ENCODE measurements around the gene ASIC4. TPM values are rescaled to one million over a fixed set of nuclear protein-coding genes. Genes with fewer than 3 reads are reported as not detected.

ASIC4 gene
- total and polyA plus RNA-seq, 2 of the 8 experiments (the other 6 are each of a cell fraction or from before 2014, with no cell fraction given) = 0.12 to 0.22 TPM

GRCh38 chr2:219551441-219552381, 37.4 kb downstream of the ASIC4 start:
- Histone ChIP-seq H3K79me2 (ENCODE audit: control insufficient read depth in 1 of 2, insufficient read depth in 2 of 2, low read length in 2 of 2) (no peaks in the 10 kb centered on the region), H3K23me2 (ENCODE audit: low read depth, low read length) (peaks cover 17% of the 10 kb centered on the region; the same call in 1 of the 2 replicates), H3K9me3 (ENCODE audit: insufficient read depth in 2 of 2, low read depth in 1 of 2, low read length in 1 of 2) (no peaks in the 10 kb centered on the region), H4K91ac (replicated peaks; ENCODE audit: insufficient read length, low read length) (peak overlapping the region; percentile 76), H3K79me1 (ENCODE audit: low read depth, low read length) (peaks cover 2% of the 10 kb centered on the region; the same call in 1 of the 2 replicates), H3K4me3 (ENCODE audit: extremely low read depth in 1 of 4, insufficient read depth in 2 of 4, low read depth in 3 of 4, low read length in 4 of 4) (peak overlapping the region; percentile 58 to 77 (median 68)), H4K8ac (ENCODE audit: extremely low read depth, insufficient read depth, low read length) (peak overlapping the region; percentile 65), H2BK20ac (ENCODE audit: low read length) (no peak overlapping the region), H3K4me1 (replicated peaks in 1 of 4; ENCODE audit: control insufficient read depth in 3 of 4, insufficient read depth in 4 of 4, low read length in 3 of 4) (peaks cover 0 to 15% (median 8%) of the 10 kb centered on the region in 4 experiments; a peak in 6 of 7 replicates), H2BK120ac (replicated peaks; ENCODE audit: low read depth, low read length) (no peak overlapping the region), H2AFZ (ENCODE audit: low read length) (no peak overlapping the region; the same call in 1 of the 2 replicates), H2BK15ac (ENCODE audit: low read length) (peak overlapping the region; percentile 16; the same call in 1 of the 2 replicates), H3K27me3 (replicated peaks in 1 of 4; ENCODE audit: control insufficient read depth in 3 of 4, extremely low read depth in 1 of 4, insufficient read depth in 3 of 4, low read length in 3 of 4) (peaks cover 0 to 15% (median 13%) of the 10 kb centered on the region in 4 experiments; a peak in 6 of 7 replicates), H3K4me2 (ENCODE audit: insufficient read depth in 1 of 2, low read depth in 2 of 2, low read length in 2 of 2) (peak overlapping the region; percentile 90 to 95), H3K56ac (replicated peaks; ENCODE audit: insufficient read length, low read depth, low read length) (peak overlapping the region; percentile 66), H2BK5ac (ENCODE audit: low read depth, low read length) (peak overlapping the region; percentile 77; the same call in 1 of the 2 replicates), H3K36me3 (ENCODE audit: control insufficient read depth in 2 of 4, insufficient read depth in 4 of 4, low read length in 3 of 4) (peaks cover 0 to 3% (median 0%) of the 10 kb centered on the region in 4 experiments; a peak in 3 of 8 replicates), H3K23ac (ENCODE audit: insufficient read length) (no peak overlapping the region), H4K5ac (ENCODE audit: insufficient read length, low read depth, low read length) (peak overlapping the region; percentile 60), H3K14ac (ENCODE audit: insufficient read length) (no peak overlapping the region), H3K18ac (ENCODE audit: extremely low read depth, low read length) (peak overlapping the region; percentile 78), H4K20me1 (replicated peaks in 1 of 2; ENCODE audit: control insufficient read depth in 1 of 2, insufficient read depth in 2 of 2, low read length in 2 of 2) (peaks cover 3 to 13% of the 10 kb centered on the region in 2 experiments), H3K27ac (ENCODE audit: low read depth, low read length) (no peak overlapping the region; the same call in 1 of the 2 replicates), H2AK5ac (ENCODE audit: low read depth, low read length) (no peak overlapping the region), H3K9ac (replicated peaks in 1 of 4; ENCODE audit: extremely low read depth in 1 of 4, low read depth in 3 of 4, low read length in 3 of 4) (peak overlapping the region in 3 of 4 experiments; percentile 57 to 69 (median 60); a peak in 5 of 7 replicates), H3K4ac (replicated peaks; ENCODE audit: insufficient read length, low read depth, low read length) (no peak overlapping the region), H2BK12ac (ENCODE audit: low read depth, low read length) (no peak overlapping the region)
- DNase-seq (ENCODE audit: low read depth in 1 of 2, low spot score in 2 of 2) (no peak), FAIRE-seq (no peak)
- CTCF ChIA-PET (ENCODE audit: partially characterized antibody) = interaction anchor here (0.8 to 19.7 kb wide), 10 partner anchors 8 to 176 kb away, joined by 3 to 293 read pairs (median 4); partner anchors contain the start of genes CHPF, OBSL1 and TMEM198
- POLR2A ChIA-PET (ENCODE audit: partially characterized antibody) = interaction anchor here (0.8 to 17.5 kb wide), 12 partner anchors 7 to 66 kb away, joined by 3 to 293 read pairs (median 4); partner anchors contain the start of genes CHPF, INHA, OBSL1 and STK11IP
- WGBS, 2 experiments (ENCODE audit: extremely low coverage in 1 of 2, insufficient coverage in 1 of 2, insufficient read length in 1 of 2, insufficient replicate concordance in 2 of 2, low coverage in 1 of 2, low lambda C conversion rate in 2 of 2, missing lambda C conversion rate in 1 of 2) = 3% methylated on average over 40 of the region's 54 CpGs; no CpG with 5 or more reads in 1 of the 2 experiments
- TF ChIP-seq CTCF (IDR thresholded peaks at IDR 0.05; ENCODE audit: control extremely low read depth in 1 of 3, insufficient read depth in 1 of 3, low read depth in 1 of 3, low read length in 3 of 3) (peak in 1 of 3 experiments; percentile 18; a peak in 1 of 4 replicates), KDM4A (IDR thresholded peaks at IDR 0.05; ENCODE audit: low read depth, low read length, severe bottlenecking) (peak; percentile 83), CTBP2 (IDR thresholded peaks at IDR 0.05; ENCODE audit: borderline replicate concordance, insufficient read depth, insufficient read length, low read length) (no peak), TAF7 (optimal IDR thresholded peaks at IDR 0.05; ENCODE audit: borderline replicate concordance, low read depth, low read length) (no peak), HDAC2 (IDR thresholded peaks at IDR 0.05; ENCODE audit: borderline replicate concordance in 1 of 2, low read depth in 2 of 2, low read length in 2 of 2) (0 out of 4 replicates have a peak, but pooled peaks of 1 of the 2 experiments have one; percentile 17), POLR2AphosphoS5 (IDR thresholded peaks at IDR 0.05; ENCODE audit: low read depth, low read length) (no peak; the same call in 1 of the 2 replicates)
